ENCODE measurements around the gene FBXW9.

- TF ChIP-seq GATA2 (IDR thresholded peaks at IDR 0.05; ENCODE audit: low read depth, low read length): no peak
- TF ChIP-seq GATA3 (IDR thresholded peaks at IDR 0.05; ENCODE audit: low read depth, low read length): no peak
Observed at GRCh38 chr19:12667731-12668302, 28.6 kb downstream of the FBXW9 start.
